Right lobe of liver (tissue), 6 donors: ENCODE results near the gene FMO2. TPM values are rescaled to one million over a fixed set of nuclear protein-coding genes. Genes with fewer than 3 reads are reported as not detected.

Experiments used
- ATAC-seq, 4 donors: fragments of 200-7000 bp; cut with Tn5 transposase; one replicate each; pipeline ENCODE4 v1.9.1; 2020; ENCODE audit warnings: mild to moderate bottlenecking in 4 of 4, moderate library complexity in 4 of 4
- DNase-seq, 3 donors: peaks; one replicate each; pipeline ENCODE4 v3.0.0-alpha.2; 2020
- H3K27ac ChIP-seq, 3 donors: fragments of 200-600 bp; one replicate each; pipeline ENCODE4 v1.8.0; 2022
- H3K27me3 ChIP-seq, 2 donors: fragments of 200-600 bp; one replicate each; pipeline ENCODE4 v1.8.0; 2022
- H3K36me3 ChIP-seq, 4 donors: fragments of 200-600 bp; sonication (generic) in 1 of 4; one replicate each; pipeline versions ENCODE4 v1.5.1 to v1.8.0; 2017 to 2022; ENCODE audit warnings: control low read depth in 1 of 4
- H3K4me1 ChIP-seq, 4 donors: fragments of 200-600 bp; sonication (generic) in 1 of 4; one replicate each; pipeline versions ENCODE4 v1.5.1 to v1.8.0; 2017 to 2022; ENCODE audit warnings: control low read depth in 1 of 4
- H3K4me3 ChIP-seq, 3 donors: fragments of 200-600 bp; one replicate each; pipeline ENCODE4 v1.8.0; 2022
- H3K9me3 ChIP-seq, 4 donors: fragments of 200-600 bp; sonication (generic) in 1 of 4; one replicate each; pipeline versions ENCODE4 v1.5.1 to v1.8.0; 2017 to 2022; ENCODE audit warnings: control low read depth in 1 of 4
- POLR2A ChIP-seq: fragments of 450-650 bp; IDR thresholded peaks from one replicate; pipeline ENCODE4 v1.6.1; 2017; ENCODE audit warnings: antibody characterized with exemption, mild to moderate bottlenecking
- WGBS: methylation state at CpG from one replicate; pipeline ENCODE4 v1.1.6; 2018; ENCODE audit warnings: low coverage, low lambda C conversion rate; ENCODE audit not compliant: insufficient coverage; ENCODE audit errors: missing lambda C conversion rate; 5-methylcytosine and 5-hydroxymethylcytosine counted together
- intact Hi-C, 2 donors: fragments of 100-400 bp; cut with DNase I; formaldehyde crosslinking; loops; one replicate each; pipeline versions ENCODE4 v1.11.2 to v1.14.1; 2022
- total RNA-seq, 6 experiments: library from RNA; depleted of rRNA in 2 of 6; stranded (reverse); fragments of >200 nt in 2 of 6; fragmentation: NEBNext Ultra II Directional in 3 of 6; extraction: Animal tissue kit (Norgen Biotek cat#: 25700) in 3 of 6; gene quantifications; one replicate each; pipeline versions ENCODE4 v1.1.0 to v1.2.4, GENCODE V29; 2016 to 2023
- TF ChIP-seq, protein P1 (sequence below), 4 donors: fragments of 200-600 bp in 3 of 4; fragments of 450-650 bp in 1 of 4; IDR thresholded peaks; one replicate each; pipeline versions ENCODE4 v1.5.1 to v1.8.0; 2016 to 2022; ENCODE audit warnings: antibody characterized with exemption in 4 of 4, mild to moderate bottlenecking in 2 of 4
- donor health status: DM: no; HTN: yes; CAD: no.
- donor health status: DM: no; HTN: no; CAD: no.
- donor health status: DM: no; HTN: no; CAD: no.
- donor health status: DM: no; HTN: yes; CAD: no.
- donor health status: DM: no; HTN: yes; CAD: no.

FMO2 gene
- total RNA-seq, 6 experiments from 2014 or later, result 1.0 to 6.8 (median 3.9) TPM

- H3K4me3 ChIP-seq, result no peak overlapping the region
- peaks cover 0 to 32% (median 15%) of the 10 kb centered on the region in 4 donors for H3K4me1 ChIP-seq
- H3K9me3 ChIP-seq, result no peaks in the 10 kb centered on the region
- no peaks in the 10 kb centered on the region for H3K27me3 ChIP-seq
- intact Hi-C loops, result no loop called here
- no peak for ATAC-seq
- peak overlapping the region; percentile 82 to 95 (median 90) for H3K27ac ChIP-seq
- no peak for DNase-seq
- no peaks in the 10 kb centered on the region for H3K36me3 ChIP-seq
- no peak for TF ChIP-seq POLR2A
- TF ChIP-seq, protein P1, sequence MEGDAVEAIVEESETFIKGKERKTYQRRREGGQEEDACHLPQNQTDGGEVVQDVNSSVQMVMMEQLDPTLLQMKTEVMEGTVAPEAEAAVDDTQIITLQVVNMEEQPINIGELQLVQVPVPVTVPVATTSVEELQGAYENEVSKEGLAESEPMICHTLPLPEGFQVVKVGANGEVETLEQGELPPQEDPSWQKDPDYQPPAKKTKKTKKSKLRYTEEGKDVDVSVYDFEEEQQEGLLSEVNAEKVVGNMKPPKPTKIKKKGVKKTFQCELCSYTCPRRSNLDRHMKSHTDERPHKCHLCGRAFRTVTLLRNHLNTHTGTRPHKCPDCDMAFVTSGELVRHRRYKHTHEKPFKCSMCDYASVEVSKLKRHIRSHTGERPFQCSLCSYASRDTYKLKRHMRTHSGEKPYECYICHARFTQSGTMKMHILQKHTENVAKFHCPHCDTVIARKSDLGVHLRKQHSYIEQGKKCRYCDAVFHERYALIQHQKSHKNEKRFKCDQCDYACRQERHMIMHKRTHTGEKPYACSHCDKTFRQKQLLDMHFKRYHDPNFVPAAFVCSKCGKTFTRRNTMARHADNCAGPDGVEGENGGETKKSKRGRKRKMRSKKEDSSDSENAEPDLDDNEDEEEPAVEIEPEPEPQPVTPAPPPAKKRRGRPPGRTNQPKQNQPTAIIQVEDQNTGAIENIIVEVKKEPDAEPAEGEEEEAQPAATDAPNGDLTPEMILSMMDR (IDR thresholded peaks at IDR 0.05), result no peak
- WGBS, result 45% methylated on average over 5 of the region's 5 CpGs
Measured at GRCh38 chr1:171140401-171140800, 44.7 kb upstream of the FMO2 start.

DNA sequence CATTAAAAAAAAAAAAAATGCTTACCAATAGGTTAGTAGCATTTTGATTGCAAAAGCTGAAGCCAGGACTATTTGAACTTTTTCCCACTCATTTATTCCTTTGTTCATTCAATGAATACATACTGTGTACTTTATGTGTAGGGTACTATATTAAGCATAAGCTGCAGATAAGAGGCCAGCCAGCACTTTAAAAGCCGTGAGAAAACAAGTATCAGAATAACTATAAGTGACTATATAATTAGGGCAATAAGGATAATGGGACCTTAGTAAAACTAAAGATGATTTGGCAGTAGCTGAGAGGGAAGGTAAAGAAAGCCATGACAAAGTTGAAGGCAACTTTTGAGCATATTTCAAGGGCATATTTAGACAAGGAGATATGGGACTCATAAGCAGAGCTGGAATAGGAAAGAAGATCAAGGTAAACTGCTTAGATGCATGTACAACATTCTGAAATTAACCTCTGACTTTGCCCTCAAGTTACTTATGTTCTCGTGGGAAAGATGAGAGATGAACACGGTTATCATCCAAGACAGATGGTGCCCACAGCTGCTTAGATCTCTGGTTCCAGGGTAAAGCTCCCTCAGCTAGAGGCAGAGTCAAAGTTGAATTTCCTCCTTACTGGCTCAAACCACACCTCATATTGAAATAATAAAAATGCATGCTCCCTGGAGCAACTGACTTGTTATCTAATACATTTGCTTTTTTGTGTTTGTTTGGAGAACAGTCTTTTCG lies 44.0 kb upstream of the FMO2 start:
- Histone ChIP-seq H3K27me3 (no peaks in the 10 kb centered on the region), H3K4me1 (peaks cover 0 to 32% (median 15%) of the 10 kb centered on the region in 4 donors), H3K27ac (peak overlapping the region; percentile 82 to 95 (median 90)), H3K4me3 (no peak overlapping the region), H3K36me3 (no peaks in the 10 kb centered on the region), H3K9me3 (no peaks in the 10 kb centered on the region)
- DNase-seq, result no peak
- intact Hi-C loops, result no loop called here
- peak in 2 of 4 donors; percentile 1 to 8 for ATAC-seq
- WGBS, result 39% methylated on average over 4 of the region's 4 CpGs
- no peak for TF ChIP-seq POLR2A
- TF ChIP-seq, protein P1 (IDR thresholded peaks at IDR 0.05), result no peak

DNA sequence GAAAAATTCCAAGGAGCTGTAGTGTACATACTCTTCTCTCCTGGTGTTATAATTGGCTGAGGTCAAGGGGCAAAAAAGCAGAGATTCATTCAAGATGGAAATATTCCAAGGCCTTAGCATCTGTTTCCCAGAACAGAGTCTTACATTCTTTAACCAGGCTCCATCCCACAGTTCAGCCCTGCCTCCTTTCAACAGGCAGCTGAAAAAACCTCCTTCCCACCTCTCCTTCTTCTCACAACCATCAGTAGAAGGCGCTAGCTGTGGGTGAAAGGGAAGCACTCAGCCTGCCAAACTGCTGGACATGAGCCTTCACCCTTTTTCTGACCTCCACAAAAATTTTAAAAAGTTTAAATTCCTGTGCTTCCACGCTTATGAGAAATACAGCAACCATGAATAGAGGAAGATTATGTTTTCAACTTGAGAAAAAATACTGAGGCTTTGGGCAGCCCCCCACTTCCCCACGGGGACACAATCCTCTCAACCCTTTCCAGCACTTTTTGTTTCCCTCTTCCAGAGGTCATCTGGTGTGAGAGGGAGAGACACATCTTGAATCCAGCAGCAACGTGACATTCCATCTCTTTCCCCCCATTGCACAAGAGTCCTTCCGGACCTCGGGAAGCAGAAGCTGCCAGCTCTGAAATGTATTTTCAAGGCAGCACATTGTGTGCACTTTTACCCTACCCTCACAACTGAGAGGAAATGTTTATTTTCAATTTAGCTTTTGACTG lies 43.2 kb upstream of the FMO2 start:
- peak; percentile 75 to 90 (median 80) for ATAC-seq
- H3K4me3 ChIP-seq, result peak overlapping the region in 1 of 3 donors; percentile 14
- no peak for TF ChIP-seq POLR2A
- TF ChIP-seq, protein P1 (IDR thresholded peaks at IDR 0.05), result peak in 3 of 4 donors; percentile 19 to 30 (median 22)
- no peaks in the 10 kb centered on the region for H3K9me3 ChIP-seq
- intact Hi-C loops, result no loop called here
- peak overlapping the region; percentile 82 to 95 (median 90) for H3K27ac ChIP-seq
- peaks cover 0 to 32% (median 15%) of the 10 kb centered on the region in 4 donors for H3K4me1 ChIP-seq
- DNase-seq, result peak in 2 of 3 donors; percentile 54 to 77
- no peaks in the 10 kb centered on the region for H3K36me3 ChIP-seq
- no peaks in the 10 kb centered on the region for H3K27me3 ChIP-seq
- 4% methylated on average over 6 of the region's 6 CpGs for WGBS

DNA sequence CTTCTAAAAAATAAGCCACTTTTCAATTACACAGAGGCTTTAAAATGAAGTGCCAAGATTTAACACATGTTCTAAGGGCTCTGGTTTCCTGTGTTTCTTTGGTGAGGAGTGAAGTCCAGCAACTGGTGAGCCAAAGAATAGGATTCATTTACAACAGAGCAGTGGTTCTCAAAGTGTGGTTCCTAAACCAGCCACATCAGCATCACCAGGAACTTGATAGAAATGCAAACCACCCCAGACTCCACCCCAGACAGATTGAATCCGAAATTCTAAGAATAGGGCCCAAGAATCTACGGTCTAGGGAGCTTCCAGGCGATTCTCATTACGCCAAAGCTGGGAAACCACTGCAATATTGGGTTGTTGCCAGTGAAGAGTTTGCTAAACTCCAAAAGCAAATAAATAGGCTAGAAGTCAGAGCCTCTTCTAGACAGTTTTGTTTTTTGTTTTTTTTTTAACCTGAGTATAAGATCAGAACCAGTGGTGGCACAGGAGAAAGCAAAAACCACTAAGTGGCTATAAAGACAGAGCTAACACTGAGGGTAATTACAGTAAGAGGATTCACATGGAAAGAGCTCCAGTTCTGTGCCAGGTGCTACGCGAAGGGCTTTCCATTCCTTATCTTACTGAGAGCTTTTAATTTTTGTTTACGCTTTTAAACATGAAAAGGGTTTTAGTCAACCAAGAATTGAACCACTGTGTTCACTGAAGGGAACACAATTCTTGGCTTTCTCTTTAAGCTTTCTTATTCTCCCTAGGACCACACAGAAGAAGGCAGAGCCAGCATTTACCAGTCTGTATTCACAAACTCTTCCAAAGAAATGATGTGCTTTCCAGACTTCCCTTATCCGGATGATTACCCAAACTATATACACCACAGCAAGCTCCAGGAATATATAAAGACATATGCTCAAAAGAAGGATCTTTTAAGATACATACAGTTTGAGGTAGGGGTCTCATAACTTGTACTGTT lies 42.4 kb upstream of the FMO2 start:
- WGBS, result 5% methylated on average over 8 of the region's 8 CpGs
- DNase-seq, result peak in 1 of 3 donors; percentile 60
- H3K27me3 ChIP-seq, result no peaks in the 10 kb centered on the region
- no peaks in the 10 kb centered on the region for H3K36me3 ChIP-seq
- peak; percentile 69 to 82 (median 78) for ATAC-seq
- peaks cover 0 to 32% (median 15%) of the 10 kb centered on the region in 4 donors for H3K4me1 ChIP-seq
- peak overlapping the region; percentile 82 to 95 (median 90) for H3K27ac ChIP-seq
- H3K9me3 ChIP-seq, result no peaks in the 10 kb centered on the region
- TF ChIP-seq, protein P1 (IDR thresholded peaks at IDR 0.05), result no peak
- TF ChIP-seq POLR2A, result no peak
- peak overlapping the region in 2 of 3 donors; percentile 14 to 30 for H3K4me3 ChIP-seq
- intact Hi-C loops, result no loop called here
